HG03103 (cell line): ENCODE data around the gene MRPL39.
A peak's percentile ranks its signal among the peaks of the same experiment; 100 is the strongest.

Experiments
- ATAC-seq: cut with Tn5 transposase; IDR thresholded peaks from one replicate; pipeline ENCODE4 v1.9.1; 2021; ENCODE audit warnings: low read depth; ENCODE audit not compliant: unreplicated experiment

The MRPL39 gene

DNA sequence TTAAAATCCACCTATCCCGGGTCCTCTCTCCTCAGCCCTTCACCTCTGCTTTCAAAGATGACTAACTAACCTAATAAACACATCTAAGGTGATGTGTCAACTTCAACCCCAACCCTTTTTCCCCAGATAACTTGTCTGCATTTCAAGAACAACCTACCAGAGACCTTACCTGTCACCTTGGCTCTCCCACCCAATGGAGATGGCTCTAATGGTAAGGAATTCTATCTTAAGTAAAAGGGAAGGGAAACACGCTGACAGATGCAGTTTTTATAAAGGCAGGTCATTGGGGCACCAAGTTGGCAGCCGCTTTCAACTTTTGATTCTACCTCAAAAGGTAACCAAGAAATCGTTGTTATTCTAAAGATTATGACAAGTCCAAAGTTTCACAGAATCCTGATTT is 37.6 kb downstream of the MRPL39 start:
- no peak for ATAC-seq

DNA sequence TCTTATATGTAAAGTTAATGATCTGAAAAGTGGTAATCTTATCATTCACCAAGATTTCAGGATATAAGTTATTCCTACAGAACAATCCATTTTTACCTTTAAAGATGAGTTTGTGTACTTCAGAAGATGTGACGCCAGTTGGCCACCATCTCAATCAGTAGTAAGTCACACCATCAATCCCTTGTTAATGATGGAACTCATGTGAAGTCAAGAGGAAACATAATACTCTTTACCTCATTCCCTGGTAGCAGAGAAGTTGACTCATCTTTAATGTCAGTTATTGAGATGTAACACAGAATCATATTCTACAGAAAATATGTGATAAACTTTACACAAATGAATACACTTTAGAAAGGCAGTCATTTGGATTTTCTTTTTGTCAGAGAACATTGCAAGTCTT is 38.2 kb downstream of the MRPL39 start:
- ATAC-seq: no peak

DNA sequence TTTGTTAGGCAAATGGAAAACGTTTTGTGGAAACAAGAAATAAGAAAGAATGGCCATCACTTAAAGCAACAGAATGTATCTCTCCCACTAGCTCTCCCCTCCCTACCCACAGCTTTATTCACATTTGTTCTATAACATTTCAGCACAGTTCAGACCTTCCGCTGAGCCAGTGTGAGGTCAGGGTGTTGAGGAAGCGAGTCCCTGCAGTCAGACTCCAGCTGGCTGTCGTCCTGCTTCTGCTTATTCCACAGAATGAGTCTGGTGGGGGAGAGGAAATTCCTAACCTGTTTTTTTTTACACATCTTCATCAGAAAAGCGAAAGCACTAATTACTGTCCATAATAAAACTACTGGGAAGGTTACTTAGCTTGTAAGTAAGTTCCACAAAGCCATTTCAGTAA is 39.0 kb downstream of the MRPL39 start:
- ATAC-seq: no peak

DNA sequence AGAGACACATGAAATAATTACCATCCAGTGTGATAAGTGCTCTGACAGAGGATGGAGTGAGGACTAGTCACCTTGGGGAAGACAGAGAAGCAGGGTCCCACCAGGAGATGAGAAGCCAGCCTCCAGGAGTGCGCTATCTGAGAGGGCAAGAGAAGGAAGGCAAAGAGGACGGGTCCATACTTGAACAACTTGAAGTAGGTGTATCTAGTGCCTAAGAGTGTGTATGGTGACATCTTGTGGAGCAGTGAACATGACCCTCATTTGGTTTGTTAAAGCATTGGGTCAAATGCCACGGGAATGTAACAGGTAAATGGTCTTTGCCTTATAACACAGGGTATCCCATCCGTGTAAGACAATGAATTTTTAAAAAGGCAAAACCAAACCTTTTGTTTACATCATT is 39.8 kb downstream of the MRPL39 start:
- ATAC-seq: no peak

DNA sequence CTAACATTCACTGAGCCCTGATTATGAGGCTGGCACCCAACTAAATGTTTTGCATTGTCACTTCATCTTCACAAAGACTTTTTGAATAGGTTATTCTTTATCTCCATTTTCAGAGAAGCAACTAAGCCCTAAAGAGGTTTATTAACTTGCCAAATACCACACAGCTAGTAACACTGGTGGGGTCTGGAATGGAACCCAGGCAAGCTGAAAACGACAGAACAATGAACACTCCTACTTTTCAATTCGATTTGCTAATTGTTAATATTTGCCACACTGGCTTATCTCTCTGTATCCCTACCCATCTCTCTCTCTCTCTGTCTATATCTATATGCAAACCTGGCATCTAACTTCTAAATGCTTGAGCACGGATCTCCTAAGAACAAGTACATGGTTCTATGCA is 40.6 kb downstream of the MRPL39 start:
- ATAC-seq: no peak

DNA sequence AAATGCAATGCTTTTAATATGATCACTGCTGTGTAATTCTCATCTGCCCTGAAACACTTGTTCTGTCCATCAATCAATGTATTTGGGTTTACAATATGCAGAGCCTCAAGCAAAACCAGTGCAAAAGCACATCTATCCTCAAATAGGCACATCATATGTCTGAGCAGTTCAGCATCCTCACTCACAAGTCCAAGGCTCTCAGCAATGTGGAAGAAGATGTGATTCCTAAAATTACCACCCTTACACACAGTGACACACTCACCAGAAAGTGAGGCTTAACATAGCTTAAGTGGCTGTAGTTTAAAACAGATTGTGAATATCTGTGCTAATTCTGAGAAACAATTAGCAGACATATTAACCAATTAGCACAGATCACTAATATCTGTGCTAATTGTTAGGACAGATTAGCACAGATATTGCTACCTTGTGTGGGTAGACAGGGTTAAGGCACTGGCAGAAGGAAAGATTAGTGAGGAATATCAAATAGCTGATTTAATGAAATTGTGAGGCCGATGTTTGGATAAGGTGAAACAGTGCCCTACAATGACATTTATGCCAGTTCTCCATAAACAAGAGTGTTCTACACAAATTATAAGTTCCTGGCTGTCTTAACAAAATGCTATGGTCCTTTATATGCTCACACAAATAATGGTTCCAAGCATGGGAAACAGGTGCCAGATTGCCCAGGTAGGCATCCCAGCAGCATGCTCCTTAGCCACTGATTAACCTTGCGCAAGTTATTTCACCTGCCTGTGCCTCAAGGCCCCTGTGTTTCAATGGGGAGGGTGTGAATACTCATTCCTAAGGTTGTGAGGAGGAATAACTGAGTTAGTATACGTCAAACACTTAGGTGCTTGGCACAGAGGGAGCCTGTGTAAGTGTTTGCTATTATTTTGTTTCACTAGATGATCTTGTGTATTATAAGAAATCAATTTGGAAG is 41.7 kb downstream of the MRPL39 start:
- ATAC-seq: no peak

DNA sequence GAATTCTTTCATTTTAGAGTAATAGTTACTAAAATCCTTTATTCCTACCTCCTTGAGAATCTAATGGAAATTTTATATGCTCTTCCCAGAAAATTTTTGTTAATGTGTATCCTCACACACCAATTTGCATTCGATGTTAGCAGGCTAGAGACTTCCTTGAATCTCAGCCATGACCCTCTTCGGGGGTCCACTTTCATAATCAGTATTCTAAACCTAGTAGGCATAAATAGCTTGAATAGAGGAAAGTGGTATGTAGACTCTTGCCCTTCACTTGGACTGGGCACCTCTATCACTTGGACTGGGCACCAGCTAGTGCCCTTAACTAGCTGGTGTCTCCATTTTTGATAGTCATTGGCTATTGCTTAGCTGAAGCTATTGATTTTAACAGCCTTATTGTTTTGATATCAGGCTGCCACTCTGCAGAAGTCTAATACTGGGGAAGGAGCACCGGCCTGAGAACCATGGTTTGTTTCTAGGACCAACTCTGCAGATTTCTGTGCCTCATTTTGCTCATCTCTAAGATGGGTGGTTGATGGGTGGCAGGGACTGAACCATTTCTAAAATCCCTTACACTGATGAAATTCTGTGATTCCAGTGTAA is 42.8 kb downstream of the MRPL39 start:
- no peak for ATAC-seq

DNA sequence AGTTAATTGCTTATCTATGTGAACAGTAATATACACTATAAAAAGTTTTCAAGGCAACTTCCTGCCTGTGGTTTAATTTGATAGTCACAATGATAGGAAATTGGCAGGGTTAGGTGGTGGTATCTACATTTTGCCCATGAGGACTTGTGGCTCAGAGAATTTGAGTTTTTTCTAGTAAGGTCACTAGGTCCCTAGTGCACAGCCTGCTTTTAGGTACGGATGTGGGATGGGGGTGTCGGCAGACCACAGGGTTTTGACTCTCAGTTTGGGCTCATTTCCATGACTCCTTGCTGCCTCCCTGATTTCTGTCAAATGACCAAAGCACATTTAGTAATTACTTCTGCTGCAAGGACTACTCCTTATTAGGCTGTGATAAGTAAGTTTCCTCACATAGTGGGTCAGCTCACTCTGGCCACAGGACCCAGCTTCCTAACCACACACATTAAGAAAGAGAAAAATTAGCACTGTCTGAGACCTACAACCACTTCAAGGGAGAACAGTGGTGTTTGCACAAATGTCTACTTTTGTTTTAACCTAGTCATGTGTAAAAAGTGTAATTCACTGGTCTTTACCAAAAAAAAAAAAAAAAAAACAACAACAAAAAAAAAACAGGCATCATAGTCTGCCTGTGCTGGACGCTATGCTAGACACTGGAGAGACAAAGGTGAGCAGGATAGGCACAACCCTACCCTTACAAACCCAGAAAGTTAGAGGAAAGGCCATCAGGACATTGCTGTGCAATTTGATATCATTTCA is 43.7 kb downstream of the MRPL39 start:
- ATAC-seq: no peak

DNA sequence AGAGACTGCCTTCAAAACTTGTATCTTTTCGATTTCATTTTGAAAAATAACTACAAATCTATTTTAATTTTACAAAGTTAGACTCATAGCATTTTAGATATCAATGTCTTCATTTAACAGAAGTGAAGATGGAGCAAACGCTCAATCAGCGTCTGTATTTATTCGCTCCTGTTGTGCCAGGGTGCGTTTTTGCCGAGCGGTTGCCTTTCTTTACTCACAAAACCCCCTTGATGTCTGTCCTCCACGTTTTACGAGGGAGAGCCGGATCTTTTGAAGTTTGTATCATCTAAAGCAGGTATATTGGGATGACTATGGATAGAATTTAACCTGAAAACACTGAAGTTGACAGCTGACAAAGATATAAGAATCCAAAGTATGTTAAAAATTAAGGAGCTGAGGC is 44.6 kb downstream of the MRPL39 start:
- ATAC-seq: no peak

DNA sequence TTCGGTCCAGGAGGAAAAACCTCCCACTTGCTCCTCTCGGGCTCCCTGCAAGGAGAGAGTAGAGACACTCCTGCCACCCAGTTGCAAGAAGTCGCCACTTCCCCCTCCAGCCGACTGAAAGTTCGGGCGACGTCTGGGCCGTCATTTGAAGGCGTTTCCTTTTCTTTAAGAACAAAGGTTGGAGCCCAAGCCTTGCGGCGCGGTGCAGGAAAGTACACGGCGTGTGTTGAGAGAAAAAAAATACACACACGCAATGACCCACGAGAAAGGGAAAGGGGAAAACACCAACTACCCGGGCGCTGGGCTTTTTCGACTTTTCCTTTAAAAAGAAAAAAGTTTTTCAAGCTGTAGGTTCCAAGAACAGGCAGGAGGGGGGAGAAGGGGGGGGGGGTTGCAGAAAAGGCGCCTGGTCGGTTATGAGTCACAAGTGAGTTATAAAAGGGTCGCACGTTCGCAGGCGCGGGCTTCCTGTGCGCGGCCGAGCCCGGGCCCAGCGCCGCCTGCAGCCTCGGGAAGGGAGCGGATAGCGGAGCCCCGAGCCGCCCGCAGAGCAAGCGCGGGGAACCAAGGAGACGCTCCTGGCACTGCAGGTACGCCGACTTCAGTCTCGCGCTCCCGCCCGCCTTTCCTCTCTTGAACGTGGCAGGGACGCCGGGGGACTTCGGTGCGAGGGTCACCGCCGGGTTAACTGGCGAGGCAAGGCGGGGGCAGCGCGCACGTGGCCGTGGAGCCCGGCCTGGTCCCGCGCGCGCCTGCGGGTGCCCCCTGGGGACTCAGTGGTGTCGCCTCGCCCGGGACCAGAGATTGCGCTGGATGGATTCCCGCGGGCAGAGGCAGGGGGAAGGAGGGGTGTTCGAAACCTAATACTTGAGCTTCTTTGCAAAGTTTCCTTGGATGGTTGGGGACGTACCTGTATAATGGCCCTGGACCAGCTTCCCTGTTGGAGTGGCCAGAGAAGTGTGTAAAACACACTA is 45.3 kb downstream of the MRPL39 start:
- ATAC-seq: peak; percentile 36

DNA sequence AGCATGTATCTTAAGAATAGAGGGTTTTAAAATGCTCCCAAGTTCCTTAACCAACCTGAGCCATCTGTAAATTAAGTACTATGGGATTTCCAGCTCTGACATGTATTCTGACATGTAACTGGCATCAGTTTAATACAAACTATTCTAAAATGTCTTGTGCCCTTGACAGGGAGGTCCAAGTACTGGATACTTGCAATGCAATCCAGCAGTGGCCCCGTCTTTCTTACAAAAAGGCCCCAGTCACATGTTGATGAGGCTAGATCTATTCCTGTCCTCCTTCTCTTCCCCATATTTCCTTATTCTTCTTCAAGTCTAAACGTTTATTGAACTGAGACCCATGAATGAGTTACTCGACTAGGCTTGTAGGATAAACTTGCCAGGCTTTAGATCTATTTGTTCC is 46.4 kb downstream of the MRPL39 start:
- no peak for ATAC-seq

DNA sequence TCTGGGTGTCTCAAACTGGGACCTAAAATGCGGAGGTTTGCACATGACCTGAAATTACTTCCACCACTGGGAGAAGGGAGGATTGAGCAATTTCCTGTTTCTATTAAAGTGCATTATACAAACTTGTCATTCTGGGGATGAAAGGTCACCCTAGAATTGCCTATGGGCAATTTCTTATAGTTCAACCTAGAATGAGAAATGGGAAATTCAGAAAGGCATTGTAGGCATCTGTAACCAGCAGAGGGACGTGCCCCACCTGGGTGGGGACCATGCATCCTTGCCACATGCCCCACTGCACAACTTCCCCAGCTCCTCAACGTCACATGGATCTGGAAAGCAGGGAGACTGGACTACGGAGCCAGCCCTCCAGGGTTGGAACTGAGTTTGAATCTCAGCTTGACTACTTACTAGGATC is 47.0 kb downstream of the MRPL39 start:
- no peak for ATAC-seq

DNA sequence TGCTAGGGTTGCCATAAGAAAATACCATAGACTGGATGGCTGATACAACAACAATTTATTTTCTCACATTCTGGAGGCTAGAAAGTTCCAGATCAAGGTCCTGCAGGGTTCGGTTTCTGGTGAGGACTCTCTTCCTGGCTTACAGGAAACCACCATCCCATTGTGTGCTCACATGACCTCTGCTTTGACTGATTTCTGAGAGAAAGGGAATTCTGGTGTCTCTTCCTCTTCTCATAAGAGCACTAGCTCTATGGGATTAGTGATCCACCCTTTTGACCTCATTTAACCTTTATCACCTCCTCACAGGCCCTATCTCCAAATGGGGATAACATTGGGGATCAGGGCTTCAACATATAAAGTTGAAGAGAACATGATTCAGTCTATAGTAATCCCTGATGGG is 47.5 kb downstream of the MRPL39 start:
- no peak for ATAC-seq

DNA sequence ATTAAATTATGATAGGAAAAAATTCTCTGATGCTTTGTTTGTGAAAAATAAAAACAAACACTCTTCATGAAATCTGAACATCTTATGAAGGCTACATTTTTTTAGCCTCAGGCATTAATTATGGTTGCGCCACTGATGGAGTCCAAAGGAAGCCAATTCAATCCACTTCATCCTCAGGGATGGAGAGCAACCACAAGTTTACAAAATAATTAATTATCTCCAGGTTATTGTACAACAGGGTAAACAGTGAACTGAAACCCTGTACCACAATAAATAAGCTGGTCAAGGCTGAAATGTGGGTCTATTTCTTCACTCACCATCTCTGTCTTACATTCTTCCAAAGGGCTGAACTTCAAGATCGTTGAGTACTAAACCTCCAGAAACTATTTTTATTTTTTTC is 49.2 kb downstream of the MRPL39 start:
- no peak for ATAC-seq

DNA sequence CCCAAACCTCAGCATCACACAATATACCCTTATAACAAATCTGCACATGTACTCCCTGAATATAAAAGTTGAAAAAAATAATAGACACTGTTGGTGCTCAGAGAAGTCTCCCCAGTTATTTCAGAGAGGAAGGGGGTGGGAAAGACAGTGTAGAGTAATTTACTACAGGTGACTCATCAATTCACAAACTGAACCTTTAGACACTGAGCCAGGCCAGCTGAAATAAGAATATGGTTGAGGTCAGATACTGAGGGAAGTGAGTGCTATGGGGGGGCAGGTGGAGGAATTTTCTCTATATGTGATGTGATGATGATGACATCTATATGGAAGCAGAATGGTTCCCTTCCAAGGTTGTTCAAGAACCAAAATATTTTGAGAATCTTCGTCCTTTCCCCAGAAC is 50.1 kb downstream of the MRPL39 start:
- no peak for ATAC-seq

DNA sequence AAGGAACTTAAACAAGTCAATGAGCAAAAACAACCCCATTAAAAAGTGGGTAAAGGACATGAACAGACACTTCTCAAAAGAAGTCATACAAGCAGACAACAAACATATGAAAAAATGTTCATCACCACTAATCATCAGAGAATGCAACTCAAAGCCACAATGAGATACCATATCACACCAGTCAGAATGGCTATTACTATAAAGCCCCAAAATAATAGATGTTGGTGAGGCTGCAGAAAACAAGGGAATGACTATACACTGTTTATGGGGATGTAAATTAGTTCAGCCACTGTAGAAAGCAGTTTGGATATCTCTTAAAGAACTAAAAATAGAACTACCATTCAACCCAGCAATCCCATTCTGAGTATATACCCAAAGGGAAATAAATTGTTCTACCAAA is 51.2 kb downstream of the MRPL39 start:
- ATAC-seq: no peak

DNA sequence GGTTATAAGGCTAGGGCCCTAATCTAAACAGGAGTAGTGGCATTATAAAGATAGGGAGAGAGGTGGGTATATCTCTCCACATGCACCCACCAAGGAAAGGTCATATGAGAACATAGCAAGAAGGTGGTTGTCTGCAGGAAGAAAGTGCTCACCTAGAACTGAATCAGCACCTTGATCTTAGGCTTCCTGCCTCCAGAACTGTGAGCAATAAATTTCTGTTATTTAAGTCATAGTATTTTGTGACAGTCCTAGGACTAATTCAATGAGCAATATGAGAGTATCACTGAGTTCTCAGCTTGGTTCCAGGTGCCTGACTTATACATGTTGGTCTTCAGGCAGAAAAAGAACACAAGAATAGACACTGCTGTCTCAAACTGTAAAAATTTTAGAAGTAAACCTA is 51.8 kb downstream of the MRPL39 start:
- ATAC-seq: no peak

DNA sequence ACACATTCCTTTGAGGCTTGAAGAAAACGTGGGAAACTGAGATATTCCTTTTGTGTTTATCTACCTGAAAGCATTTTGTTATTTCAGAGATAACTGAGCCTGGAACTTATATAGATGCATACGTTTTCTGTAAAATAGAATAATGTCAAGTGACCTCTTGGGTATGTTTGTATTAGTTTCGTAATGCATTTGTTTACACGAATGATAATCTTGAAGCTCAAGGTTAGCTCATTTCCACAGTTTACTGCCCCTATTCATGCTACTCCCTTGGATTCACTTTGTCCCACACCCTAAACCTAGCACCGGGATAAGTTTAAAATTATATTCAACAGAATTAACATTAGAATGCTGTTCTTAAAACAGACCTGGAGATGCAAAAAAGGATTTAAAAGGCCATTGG is 54.4 kb downstream of the MRPL39 start:
- no peak for ATAC-seq

DNA sequence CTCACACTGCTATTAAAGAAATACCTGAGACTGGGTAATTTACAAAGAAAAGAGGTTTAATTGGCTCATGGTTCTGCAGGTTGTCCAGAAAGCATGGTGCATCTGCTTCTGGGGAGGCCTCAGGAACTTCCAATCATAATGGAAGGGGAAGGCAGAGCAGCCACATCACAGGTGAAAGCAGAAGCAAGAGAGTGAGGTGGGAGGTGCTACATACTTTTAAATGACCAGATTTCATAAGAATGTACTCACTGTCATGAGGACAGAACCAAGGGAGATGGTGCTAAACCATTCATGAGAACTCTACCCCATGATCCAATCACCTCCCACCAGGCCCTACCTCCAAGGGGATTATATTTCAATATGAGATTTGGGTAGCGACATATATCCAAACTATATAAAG is 55.7 kb downstream of the MRPL39 start:
- ATAC-seq: no peak

DNA sequence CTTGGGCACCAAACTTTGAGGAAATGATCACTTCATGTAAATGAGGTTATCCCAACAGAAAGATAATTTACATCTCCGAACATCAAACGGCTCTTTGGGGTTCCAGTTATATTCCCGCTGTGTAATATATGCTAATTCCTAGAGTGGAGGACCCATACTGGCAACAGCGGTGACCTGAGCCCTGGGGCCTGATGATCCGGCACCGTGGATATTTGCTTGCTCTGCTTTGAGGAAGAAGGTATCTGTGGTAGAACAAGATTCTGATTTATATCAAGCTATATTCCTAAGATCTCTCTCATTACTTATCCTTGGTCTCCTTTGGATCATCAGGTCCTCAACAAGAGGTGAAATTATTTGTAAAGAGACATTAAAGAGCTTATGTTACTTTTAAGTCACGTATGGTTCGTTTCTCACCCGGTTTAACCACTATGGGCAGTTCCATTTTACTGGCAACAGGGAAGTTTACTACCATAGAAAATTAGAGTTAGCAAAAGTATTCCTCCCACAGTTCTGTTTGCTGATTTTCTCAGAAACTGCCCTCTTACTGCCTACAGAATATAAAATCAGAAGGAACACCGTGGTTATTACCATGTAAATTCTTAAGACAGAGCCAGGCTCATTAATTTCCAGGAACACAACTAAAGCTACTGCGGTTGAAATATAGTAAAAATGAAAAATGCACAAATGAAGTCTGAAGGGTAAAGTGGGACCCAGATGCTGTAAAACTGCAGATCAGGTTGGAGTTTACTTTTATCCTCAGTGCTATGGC is 56.7 kb downstream of the MRPL39 start:
- no peak for ATAC-seq
